Spleen (tissue), 11 donors: ENCODE results near the gene OVOL3. TPM values are rescaled to one million over a fixed set of nuclear protein-coding genes. Genes with fewer than 3 reads are reported as not detected.

Experiments used
- DNase-seq: peaks from one replicate; pipeline ENCODE4 v3.0.0-alpha.2; 2020
- H3K27ac ChIP-seq, 8 donors: fragments of 200-600 bp; sonication (generic) in 7 of 8; 1 replicate in 4 of 8; 2 replicates in 4 of 8; pipeline versions ENCODE4 v1.5.0 to v1.8.0; 2016 to 2021; ENCODE audit warnings: inconsistent platforms in 4 of 8, mild to moderate bottlenecking in 4 of 8, moderate library complexity in 1 of 8
- H3K27me3 ChIP-seq, 7 donors: fragments of 200-600 bp; sonication (generic) in 6 of 7; replicated peaks in 1 of 7; 1 replicate in 4 of 7; 2 replicates in 3 of 7; pipeline versions ENCODE4 v1.5.0 to v1.8.0; 2016 to 2021; ENCODE audit warnings: inconsistent platforms in 3 of 7, mild to moderate bottlenecking in 1 of 7
- H3K36me3 ChIP-seq, 6 donors: fragments of 200-600 bp; sonication (generic) in 5 of 6; 1 replicate in 4 of 6; 2 replicates in 2 of 6; pipeline versions ENCODE4 v1.5.0 to v1.8.0; 2016 to 2021; ENCODE audit warnings: inconsistent platforms in 2 of 6
- H3K4me1 ChIP-seq, 6 donors: fragments of 200-600 bp; sonication (generic) in 5 of 6; 1 replicate in 3 of 6; 2 replicates in 3 of 6; pipeline versions ENCODE4 v1.5.0 to v1.8.0; 2016 to 2021; ENCODE audit warnings: inconsistent platforms in 3 of 6
- H3K4me3 ChIP-seq, 8 donors: fragments of 200-600 bp; sonication (generic) in 7 of 8; 1 replicate in 4 of 8; 2 replicates in 4 of 8; pipeline versions ENCODE4 v1.5.0 to v1.8.0; 2016 to 2021; ENCODE audit warnings: inconsistent platforms in 4 of 8, mild to moderate bottlenecking in 4 of 8, moderate library complexity in 2 of 8
- H3K9me3 ChIP-seq, 8 donors: fragments of 200-600 bp; sonication (generic) in 7 of 8; 1 replicate in 4 of 8; 2 replicates in 4 of 8; pipeline versions ENCODE4 v1.5.0 to v1.8.0; 2016 to 2021; ENCODE audit warnings: inconsistent platforms in 4 of 8
- POLR2A ChIP-seq, 3 donors: fragments of 450-650 bp; IDR thresholded peaks; one replicate each; pipeline ENCODE4 v1.5.1; 2017; ENCODE audit warnings: antibody characterized with exemption in 3 of 3, mild to moderate bottlenecking in 1 of 3
- POLR2AphosphoS5 ChIP-seq, 3 donors: sonication (generic); formaldehyde crosslinking; IDR thresholded peaks; one replicate each; pipeline ENCODE4 v1.5.1; 2017; ENCODE audit warnings: antibody characterized with exemption in 3 of 3
- WGBS, 5 donors: extraction: QIAGEN DNeasy Blood & Tissue Kit in 3 of 5; methylation state at CpG; one replicate each; pipeline versions ENCODE4 v1.1.5 to v1.1.7; 2013 to 2018; 5-methylcytosine and 5-hydroxymethylcytosine counted together
- intact Hi-C: fragments of 100-400 bp; cut with DNase I; formaldehyde crosslinking; loops from one replicate; pipeline ENCODE4 v1.15.0; 2023; ENCODE audit warnings: low total_unique reads
- polyA plus RNA-seq, 3 donors: library from polyadenylated mRNA; stranded (reverse); fragments of 200-250 nt; gene quantifications; one replicate each; pipeline ENCODE4 v1.2.1, GENCODE V29; 2013
- total RNA-seq, 7 donors: library from RNA; depleted of rRNA in 3 of 7; stranded (reverse); fragments of >200 nt in 3 of 7; fragmentation: NEBNext Ultra II Directional in 4 of 7; extraction: Animal tissue kit (Norgen Biotek cat#: 25700) in 4 of 7; gene quantifications; one replicate each; pipeline versions ENCODE4 v1.1.0 to v1.2.1, GENCODE V29; 2016 to 2021
- TF ChIP-seq, protein P1 (sequence below), 11 experiments: fragments of 200-600 bp in 7 of 11; fragments of 450-650 bp in 4 of 11; sonication (generic) in 4 of 11; IDR thresholded peaks in 8 of 11; conservative IDR thresholded peaks in 3 of 11; 1 replicate in 7 of 11; 2 replicates in 4 of 11; pipeline versions ENCODE4 v1.4.0 to v1.8.0; 2016 to 2021; ENCODE audit warnings: antibody characterized with exemption in 11 of 11, inconsistent platforms in 4 of 11, mild to moderate bottlenecking in 1 of 11
- donor health status: healthy with polysubstance abuse.
- donor health status: DM: no; HTN: no; CAD: no; lungs with moderate emphysema.
- donor health status: DM: no; HTN: no; CAD: no.
- donor health status: Bipolar disorder and iron deficiency.
- donor health status: healthy.
- donor health status: DM: no; HTN: no; CAD: no.
- donor health status: DM: yes; HTN: yes; CAD: no.

OVOL3 gene
- total and polyA plus RNA-seq, 10 donors, result 0.11 to 0.22 (median 0.19) TPM; not detected in 7

DNA sequence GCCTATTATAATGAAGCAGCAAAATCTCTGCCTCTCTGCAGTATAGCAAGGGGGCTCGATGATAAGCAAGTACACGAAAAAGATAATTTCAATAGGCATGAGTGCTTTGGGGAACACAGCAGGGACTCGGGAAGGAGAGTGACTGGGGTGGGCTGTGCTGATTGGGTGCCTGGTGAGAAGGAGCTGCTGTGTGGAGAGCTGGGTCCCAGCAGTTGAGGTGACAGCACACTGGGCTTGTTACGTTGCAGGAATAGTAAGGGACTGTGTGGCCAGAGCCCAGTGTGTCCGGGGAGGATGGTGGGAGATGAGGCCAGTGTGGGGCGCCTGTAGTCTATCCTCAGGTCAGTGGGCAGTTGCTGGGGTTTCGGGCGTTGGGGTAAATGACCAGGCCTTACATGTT, 38.9 kb upstream of the OVOL3 start:
- peaks cover 0 to 81% (median 0%) of the 10 kb centered on the region in 6 donors for H3K36me3 ChIP-seq
- 89 to 97% (median 95%) methylated on average over 8 of the region's 8 CpGs for WGBS, 5 donors
- no peak overlapping the region for H3K4me3 ChIP-seq
- intact Hi-C loops, result no loop called here
- H3K9me3 ChIP-seq, result no peaks in the 10 kb centered on the region
- DNase-seq, result no peak
- peaks cover 0 to 24% (median 7%) of the 10 kb centered on the region in 6 donors for H3K4me1 ChIP-seq
- H3K27me3 ChIP-seq, result no peaks in the 10 kb centered on the region
- no peak overlapping the region for H3K27ac ChIP-seq
- no peak for TF ChIP-seq POLR2A (IDR thresholded peaks at IDR 0.05)
- no peak for TF ChIP-seq POLR2AphosphoS5 (IDR thresholded peaks at IDR 0.05)
- TF ChIP-seq, protein P1, sequence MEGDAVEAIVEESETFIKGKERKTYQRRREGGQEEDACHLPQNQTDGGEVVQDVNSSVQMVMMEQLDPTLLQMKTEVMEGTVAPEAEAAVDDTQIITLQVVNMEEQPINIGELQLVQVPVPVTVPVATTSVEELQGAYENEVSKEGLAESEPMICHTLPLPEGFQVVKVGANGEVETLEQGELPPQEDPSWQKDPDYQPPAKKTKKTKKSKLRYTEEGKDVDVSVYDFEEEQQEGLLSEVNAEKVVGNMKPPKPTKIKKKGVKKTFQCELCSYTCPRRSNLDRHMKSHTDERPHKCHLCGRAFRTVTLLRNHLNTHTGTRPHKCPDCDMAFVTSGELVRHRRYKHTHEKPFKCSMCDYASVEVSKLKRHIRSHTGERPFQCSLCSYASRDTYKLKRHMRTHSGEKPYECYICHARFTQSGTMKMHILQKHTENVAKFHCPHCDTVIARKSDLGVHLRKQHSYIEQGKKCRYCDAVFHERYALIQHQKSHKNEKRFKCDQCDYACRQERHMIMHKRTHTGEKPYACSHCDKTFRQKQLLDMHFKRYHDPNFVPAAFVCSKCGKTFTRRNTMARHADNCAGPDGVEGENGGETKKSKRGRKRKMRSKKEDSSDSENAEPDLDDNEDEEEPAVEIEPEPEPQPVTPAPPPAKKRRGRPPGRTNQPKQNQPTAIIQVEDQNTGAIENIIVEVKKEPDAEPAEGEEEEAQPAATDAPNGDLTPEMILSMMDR (IDR thresholded peaks at IDR 0.05 in 8 of 11, conservative IDR thresholded peaks at IDR 0.05 in 3 of 11), result no peak

DNA sequence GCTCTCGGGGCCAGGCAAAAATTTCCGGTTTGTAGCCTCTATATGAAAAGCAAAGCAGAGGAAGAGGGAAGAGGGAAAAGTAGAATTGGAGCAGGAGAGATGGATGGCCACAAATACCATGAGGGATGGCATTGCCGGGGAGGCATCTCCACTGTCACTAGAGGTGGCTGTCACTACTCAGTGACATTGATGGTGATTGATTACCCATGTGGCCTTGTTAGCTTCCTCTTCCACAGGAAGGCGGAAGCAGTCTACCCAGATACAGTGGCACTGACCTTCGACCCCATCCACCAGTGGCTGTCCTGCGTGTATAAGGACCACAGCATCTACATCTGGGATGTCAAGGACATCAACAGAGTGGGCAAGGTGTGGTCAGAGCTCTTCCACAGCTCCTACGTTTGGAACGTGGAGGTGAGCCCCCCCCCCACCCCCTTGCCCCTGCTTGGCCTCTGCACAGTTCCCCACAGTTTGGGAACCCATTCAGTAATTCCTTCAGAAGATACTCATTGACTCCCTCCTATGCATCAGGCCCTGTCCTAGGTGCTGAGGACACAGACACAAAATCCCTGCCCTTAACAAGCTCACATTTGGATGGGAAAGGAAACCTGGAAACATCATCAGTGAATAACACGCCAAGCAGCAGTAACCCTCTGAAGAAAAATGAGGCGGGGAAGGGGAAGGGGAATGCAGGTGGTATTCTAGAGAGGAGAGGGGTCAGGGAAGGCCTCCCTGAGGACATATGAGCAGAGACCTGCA, 37.6 kb upstream of the OVOL3 start:
- no peak for DNase-seq
- Histone ChIP-seq H3K4me1 (peaks cover 0 to 24% (median 7%) of the 10 kb centered on the region in 6 donors), H3K27me3 (no peaks in the 10 kb centered on the region), H3K4me3 (no peak overlapping the region), H3K36me3 (peaks cover 0 to 74% (median 0%) of the 10 kb centered on the region in 6 donors), H3K9me3 (no peaks in the 10 kb centered on the region), H3K27ac (no peak overlapping the region)
- intact Hi-C loops, result no loop called here
- TF ChIP-seq POLR2A (IDR thresholded peaks at IDR 0.05) (no peak), POLR2AphosphoS5 (IDR thresholded peaks at IDR 0.05) (peak in 1 of 3 donors; percentile 21)
- TF ChIP-seq, protein P1 (IDR thresholded peaks at IDR 0.05 in 8 of 11, conservative IDR thresholded peaks at IDR 0.05 in 3 of 11), result no peak
- WGBS, 5 donors, result 67 to 92% (median 77%) methylated on average over 10 of the region's 10 CpGs

DNA sequence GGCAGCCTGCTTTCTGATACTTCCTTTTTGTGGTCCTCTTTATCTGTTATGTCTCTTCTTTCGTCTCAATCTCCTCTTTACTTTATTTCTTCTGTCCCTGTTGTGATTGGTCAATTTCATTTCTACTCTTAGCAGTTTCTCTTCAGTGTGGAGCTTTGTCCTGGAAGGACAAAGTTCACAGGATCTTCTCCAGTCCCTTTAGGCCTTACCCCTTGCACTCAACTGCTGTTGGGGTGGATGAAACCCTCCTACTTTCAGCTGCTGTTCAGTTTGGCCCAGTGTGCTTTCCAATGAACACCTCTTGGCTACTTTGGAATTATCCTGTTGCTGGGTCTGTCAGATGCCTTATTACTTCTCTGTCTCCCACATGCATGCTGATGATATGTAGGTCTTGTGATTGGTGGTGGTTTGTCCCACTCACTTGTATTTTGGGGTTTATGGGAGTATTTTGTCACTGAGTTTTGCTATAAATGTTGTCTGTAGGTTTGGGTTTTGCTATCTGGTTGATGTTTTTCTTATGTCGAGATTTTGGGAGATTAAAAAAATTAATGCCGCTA, 31.5 kb upstream of the OVOL3 start:
- no peaks in the 10 kb centered on the region for H3K27me3 ChIP-seq
- 90 to 95% (median 92%) methylated on average over 3 of the region's 3 CpGs for WGBS, 5 donors
- H3K4me1 ChIP-seq, result no peaks in the 10 kb centered on the region
- H3K27ac ChIP-seq, result no peak overlapping the region
- intact Hi-C loops, result no loop called here
- no peaks in the 10 kb centered on the region for H3K9me3 ChIP-seq
- no peak overlapping the region for H3K4me3 ChIP-seq
- no peak for TF ChIP-seq POLR2A (IDR thresholded peaks at IDR 0.05)
- TF ChIP-seq, protein P1 (IDR thresholded peaks at IDR 0.05 in 8 of 11, conservative IDR thresholded peaks at IDR 0.05 in 3 of 11), result no peak
- no peak for TF ChIP-seq POLR2AphosphoS5 (IDR thresholded peaks at IDR 0.05)
- DNase-seq, result no peak
- peaks cover 0 to 70% (median 3%) of the 10 kb centered on the region in 6 donors for H3K36me3 ChIP-seq

DNA sequence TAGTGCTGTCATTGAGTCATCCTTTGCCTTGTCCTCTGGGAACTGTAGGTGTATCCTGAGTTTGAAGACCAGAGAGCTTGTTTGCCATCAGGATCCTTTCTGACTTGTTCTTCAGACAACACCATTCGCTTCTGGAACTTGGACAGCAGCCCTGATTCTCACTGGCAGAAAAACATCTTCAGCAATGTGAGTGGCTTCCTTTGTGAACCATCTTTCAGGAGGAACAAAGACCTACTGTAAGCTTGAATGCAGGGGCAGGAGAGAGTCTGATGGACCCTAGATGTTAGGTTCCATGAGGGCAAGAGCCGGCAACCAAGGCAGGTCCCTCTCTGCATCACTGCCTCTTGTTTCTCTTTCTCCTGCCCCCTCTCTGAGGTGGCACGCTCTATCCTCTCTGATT, 29.6 kb upstream of the OVOL3 start:
- TF ChIP-seq POLR2A (IDR thresholded peaks at IDR 0.05) (no peak), POLR2AphosphoS5 (IDR thresholded peaks at IDR 0.05) (no peak)
- TF ChIP-seq, protein P1 (IDR thresholded peaks at IDR 0.05 in 8 of 11, conservative IDR thresholded peaks at IDR 0.05 in 3 of 11), result no peak
- WGBS, 5 donors, result 88 to 100% (median 95%) methylated on average over 3 of the region's 3 CpGs
- intact Hi-C loops, result no loop called here

More for the DNA sequence above, 29.6 kb upstream of the OVOL3 start:
- peaks cover 0 to 69% (median 3%) of the 10 kb centered on the region in 6 donors for H3K36me3 ChIP-seq
- DNase-seq, result no peak
- no peaks in the 10 kb centered on the region for H3K4me1 ChIP-seq
- H3K9me3 ChIP-seq, result no peaks in the 10 kb centered on the region
- no peaks in the 10 kb centered on the region for H3K27me3 ChIP-seq
- H3K4me3 ChIP-seq, result no peak overlapping the region
- H3K27ac ChIP-seq, result no peak overlapping the region
